Suppressor macrophage (primary cell): ENCODE measurements around the gene CMPK2.

ENCODE experiments used
- DNase-seq, 4 experiments: peaks; one replicate each; pipeline ENCODE4 v3.0.0-alpha.2; 2020 to 2022

Gene CMPK2

DNA sequence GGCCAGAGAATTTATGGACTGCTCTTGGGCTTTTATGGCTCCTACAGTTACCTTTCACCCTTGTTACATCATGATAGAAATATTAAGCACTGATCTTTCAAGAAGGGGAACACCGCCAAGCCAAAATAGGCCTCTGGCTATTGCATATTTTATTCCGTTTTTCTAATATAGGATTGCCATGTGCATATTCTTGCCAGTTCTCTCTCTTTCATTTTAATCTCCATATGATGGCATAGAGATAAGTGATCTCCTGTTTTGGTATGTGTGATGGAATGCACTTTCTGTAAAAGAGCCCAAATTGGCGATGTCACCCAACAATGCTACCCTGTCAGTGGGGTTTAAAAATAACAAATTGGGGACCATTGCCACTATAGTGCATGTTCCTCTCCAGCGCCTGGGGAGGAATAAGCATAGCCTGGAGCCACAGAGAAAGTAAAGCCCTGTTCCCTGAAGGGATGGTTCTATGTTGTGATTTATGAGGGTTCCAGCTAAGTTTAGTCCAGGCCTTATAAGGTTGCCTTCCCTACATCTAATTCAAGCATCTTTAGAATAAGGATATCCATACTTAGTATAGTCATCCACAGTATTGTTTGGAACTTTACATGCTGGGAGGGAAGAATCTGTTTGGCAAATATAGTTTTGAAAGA lies 26.9 kb downstream of the CMPK2 start:
- no peak for DNase-seq

DNA sequence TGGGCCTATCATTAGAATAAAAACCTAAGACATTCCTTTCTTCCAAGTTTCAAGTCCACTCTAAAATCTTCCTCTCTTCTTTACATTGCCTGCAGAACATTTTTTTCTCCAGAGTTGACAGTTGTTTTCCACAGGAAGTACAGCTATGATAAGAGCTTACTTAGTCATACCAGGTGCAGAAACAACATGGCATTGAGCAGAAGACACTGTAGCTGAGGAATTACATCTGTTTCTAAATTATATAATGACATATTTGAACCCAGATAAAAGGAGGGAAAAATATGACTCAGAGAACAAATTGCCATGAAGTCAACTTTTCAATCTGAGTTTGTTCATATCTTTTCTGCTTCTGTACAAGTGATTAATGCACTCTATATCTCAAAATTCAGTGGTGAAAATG lies 30.2 kb downstream of the CMPK2 start:
- no peak for DNase-seq

DNA sequence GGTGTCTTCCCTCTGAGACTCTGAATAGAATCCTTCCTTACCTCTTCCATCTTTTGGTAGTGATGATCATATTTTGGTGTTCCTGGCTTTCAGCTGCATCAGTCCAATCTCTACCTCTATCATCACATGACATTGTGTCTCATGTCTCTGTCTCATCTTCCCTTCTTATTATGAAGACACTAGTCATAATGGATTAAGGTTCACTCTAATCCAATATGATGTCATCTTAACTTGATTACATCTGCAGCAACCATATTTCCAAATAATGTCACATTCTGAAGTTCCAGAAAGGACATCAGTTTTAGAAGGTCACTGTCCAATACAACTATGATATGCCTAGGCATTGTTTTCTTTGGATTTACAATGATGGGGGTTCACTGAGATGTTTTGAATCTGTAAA lies 31.5 kb downstream of the CMPK2 start:
- no peak for DNase-seq

DNA sequence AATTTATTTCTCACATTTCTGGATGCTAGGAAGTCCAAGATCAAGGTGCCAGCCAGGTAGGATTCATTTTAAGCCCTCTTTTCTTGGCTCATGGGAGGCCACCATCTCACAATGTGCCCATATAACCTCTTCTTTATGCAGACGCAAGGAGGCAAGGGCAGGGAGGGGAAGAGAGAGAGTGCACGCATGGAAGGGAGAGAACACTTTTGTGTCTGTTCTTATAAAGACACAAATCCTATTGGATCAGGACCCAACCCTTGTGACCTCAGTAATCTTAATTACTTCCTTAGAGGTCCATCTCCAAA lies 32.5 kb downstream of the CMPK2 start:
- DNase-seq: no peak

DNA sequence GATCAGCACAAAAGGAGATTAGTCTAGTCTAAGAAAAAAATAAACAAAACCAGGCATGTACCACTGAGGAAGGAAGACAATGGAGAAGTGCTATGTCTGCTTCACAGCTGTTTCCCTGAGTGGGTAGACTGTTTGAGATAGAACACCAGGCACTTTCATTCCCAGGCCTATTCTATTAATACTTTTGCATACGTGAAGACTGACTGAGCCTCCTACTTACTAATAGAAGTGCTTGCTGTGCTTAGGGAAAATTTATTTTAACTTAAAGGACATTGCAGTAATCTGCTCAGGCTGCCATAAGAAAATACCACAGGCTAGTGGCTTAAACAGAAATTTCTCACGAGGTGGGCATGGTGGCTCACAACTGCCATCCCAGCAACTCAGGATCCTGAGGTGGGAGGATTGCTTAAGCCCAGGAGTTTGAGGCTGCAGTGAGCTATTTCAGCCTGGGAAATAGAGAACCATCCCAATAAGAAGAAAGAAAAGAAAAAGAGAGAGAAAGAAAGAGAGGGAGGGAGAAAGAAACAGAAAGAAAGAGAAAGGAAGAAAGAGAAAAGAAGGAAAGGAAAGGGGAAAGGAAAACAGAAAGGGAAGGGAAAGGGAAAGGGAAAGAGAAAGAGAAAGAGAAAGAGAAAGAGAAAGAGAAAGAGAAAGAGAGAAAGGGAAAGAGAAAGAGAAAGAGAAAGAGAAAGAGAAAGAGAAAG lies 33.0 kb downstream of the CMPK2 start:
- DNase-seq: peak in 2 of 4 experiments; percentile 7 to 45

DNA sequence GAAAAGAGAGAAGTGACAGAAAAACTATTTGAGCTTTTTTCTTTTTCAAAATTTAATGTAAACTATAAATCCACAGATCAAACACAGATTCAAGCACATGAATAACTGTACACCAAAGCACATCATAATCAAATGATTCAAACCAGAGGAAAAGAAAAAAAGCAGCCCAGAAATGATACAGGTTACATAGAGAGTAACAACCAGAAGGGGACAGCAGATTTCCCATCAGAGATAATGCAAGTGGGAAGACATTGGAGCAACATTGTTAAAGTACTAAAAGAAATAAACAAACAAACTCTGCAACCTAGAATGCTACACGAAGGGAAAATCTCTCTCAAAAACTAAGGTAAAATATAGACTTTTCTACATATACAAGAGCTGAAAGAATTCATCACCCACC lies 34.5 kb downstream of the CMPK2 start:
- DNase-seq: no peak

DNA sequence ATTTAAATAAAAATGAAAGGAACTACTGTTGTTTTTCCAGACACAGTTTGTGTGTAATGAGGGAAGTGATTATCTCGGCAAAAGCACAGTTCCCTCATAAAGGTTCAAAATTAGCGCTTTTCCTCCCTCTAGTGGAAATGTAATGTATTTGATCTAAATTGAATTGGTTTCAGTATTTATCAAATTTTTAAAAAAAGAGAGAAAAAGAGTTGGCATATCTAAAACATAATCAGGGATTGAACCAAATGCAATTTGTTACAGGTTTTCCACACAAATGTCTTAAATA lies 37.5 kb downstream of the CMPK2 start:
- DNase-seq: peak; percentile 40 to 84 (median 66)

DNA sequence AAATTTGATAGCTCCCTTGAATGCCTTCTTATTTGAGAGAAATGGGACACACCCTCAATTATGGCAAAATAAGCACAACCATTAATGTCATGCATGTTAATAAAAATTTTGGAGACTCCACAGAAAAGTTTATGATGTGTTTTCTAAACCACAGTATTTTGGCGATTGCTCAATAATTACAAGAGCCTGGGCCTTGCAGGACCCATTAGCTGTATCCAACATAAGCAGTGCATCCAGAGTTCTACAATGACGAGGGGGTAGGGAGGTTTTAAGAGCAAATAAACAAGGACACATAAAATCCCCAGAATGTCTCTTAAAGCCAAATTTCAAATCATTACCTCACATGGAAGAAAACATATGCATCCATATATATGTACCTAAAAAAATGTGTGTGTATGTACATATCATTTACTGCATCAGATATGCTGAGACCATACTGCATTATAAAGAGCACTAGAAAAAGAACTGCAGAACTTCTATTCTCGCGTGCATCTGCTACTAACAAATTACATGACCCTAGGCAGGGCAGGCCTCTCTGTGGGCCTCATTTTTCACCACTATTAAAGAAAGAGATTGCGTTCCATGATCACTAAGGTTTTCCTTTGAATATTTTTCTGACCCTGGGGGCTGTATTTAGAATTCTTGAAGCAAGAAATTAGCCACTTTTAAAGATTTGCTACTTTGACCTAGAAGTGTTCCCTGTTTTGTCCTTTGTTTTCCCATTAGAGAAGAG lies 38.0 kb downstream of the CMPK2 start:
- no peak for DNase-seq

DNA sequence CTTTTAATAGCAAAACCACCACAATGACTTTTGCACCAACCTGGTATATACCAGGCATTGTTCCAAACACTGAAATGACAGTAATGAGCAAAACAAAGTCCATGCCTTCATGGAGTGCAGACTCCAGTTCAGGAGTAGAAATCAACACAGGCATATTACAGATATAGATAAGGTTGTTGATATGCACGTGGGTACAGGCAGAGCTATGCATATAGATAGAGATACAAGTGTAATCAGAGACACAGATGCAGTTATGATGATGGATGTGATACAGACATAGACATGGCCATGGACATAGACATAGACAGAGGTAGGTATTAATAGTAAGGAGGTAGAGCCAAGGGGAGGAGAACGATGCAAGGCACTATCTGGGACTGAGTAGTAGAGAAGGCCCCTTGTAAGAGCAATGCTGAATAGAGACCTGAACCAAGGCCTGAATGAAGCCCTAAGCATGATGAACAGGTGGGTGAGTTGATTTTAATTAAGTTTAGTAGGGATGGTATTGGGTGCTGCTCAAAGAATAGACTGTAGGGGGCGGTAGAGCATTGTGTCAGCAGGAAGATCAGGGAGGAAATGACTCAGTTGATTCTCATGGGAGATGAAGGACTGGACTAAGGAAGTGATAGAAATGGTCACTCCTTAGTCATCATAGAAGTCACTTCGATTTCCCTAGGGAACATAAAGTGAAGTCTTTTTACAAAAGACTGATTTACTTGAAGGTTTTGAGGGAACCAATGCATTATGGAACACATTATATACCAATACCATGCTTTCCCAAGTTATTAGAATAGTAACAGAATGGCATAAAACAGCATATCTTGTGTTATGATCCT lies 39.4 kb downstream of the CMPK2 start:
- DNase-seq: peak; percentile 77 to 91 (median 82)

DNA sequence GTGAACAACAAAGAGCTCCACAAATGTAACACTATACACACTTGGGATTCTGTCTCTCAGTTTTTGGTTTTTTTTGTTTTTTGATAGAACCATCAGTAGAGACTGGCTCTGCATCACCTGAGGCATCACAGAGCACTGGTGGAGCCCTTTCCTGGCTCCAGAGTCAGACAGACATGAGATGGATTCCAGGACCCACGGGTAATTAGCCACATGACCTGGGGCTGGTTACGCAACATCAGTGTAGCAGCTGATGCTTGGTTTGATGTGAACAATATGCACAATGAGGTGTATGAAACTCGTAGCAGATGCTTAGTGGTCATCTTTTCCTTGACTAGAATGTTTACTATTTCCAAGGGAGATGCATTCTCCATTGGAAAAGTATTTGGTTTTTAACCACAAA lies 40.7 kb downstream of the CMPK2 start:
- DNase-seq: peak in 2 of 4 experiments; percentile 15 to 20

DNA sequence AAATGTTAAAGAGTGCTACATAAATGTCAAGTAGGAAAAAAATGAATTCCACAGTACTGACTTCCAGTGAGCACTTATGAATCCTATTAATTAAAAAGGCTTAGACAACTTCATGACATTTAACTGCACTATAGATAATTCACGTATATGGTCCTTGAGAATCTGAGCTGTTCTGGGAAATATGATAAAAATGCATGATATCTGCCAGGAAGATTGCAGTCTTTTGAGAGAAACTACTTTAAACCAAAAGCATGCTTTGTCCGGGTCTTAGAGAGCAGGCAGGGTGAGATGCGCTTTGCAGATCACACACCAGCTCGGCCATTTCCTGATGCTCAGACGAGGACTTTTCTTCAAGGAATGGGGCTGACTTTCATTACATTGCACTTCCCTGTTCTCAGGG lies 42.6 kb downstream of the CMPK2 start:
- no peak for DNase-seq

DNA sequence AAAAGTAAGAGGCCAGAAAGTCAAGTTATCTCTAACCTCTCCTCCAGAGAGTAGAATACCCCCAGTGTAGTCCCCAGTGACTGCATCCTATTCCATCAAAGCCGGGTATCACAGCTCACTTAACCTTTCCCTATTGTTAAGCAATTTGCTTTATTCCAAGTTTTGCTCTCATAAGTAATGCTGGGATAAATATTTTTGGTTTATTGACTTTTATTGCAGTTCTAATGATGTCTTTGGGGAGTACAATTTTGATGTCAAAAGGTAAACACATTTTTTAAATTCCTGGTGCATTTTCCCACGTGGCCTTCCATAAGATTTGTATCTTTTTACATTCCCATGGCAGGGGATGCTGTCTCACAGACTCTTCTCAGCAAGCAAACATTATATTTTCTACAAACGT lies 43.3 kb downstream of the CMPK2 start:
- DNase-seq: no peak

DNA sequence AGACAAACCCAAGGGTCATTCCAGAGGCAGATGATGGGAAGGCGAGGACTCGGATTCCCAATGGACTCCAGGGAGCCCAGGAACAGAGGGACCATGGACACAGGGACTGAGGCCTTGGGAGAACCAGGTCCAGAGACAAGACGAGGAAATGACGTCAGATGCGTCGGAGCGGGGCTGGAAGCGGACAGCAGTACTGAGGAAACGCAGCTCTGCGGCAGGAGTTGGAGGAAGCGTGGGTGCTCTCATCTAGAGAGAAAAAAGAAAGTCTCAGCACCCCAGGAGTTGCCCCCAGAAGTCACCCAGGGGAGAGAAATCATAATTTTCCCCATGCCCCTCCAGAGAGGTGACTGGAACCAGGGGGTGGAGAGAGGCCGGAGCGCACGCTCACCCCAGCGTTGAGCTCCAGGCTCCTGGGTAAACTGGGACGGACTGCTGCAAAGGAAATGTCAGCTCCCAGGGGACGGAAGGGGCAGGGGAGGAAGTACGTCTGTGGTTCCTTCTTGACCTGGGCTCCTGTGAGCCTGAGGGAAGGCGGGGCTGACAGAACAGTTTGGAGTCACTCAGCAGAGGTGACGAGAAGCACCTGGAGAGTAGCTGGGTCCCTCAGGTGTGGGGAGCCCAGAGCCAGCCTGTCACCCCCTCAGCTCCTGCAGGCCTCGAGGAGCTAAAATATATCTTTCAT lies 44.7 kb downstream of the CMPK2 start:
- DNase-seq: no peak

DNA sequence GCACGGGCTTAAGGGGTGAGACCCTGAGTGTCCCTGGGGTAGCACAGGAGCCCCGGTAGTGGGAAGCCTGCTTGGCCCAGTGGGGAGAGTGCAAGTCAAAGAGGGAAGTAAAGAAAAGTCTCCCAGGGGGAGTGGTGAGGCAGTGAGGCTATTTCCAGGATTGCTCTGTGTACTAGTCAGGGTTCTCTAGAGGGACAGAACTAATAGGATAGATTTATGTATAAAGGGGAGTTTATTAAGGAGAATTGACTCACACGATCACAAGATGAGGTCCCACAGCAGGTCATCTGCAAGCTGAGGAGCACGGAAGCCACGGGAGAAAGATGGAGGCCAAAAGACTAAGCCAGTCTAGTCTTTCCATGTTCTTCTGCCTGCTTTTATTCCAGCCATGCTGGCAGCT lies 45.5 kb downstream of the CMPK2 start:
- DNase-seq: peak in 1 of 4 experiments; percentile 9

DNA sequence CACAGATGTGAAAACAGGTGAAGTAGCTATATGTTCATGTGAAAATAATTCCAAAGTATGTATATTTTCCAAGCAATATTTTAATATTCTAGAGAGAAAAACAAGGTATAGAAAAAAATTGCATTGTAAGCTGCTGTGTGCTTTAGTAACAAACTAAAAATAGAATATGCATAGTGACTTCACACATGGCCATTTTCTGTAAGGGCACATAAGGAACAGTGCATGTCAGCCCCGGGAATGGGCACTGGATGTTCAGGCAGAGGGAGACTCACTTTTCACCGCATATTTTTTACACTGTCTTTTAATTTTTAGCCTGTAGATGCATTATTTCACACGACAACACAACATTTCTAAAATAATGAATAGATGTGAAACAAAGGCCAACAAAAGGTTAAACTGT lies 46.0 kb downstream of the CMPK2 start:
- no peak for DNase-seq

DNA sequence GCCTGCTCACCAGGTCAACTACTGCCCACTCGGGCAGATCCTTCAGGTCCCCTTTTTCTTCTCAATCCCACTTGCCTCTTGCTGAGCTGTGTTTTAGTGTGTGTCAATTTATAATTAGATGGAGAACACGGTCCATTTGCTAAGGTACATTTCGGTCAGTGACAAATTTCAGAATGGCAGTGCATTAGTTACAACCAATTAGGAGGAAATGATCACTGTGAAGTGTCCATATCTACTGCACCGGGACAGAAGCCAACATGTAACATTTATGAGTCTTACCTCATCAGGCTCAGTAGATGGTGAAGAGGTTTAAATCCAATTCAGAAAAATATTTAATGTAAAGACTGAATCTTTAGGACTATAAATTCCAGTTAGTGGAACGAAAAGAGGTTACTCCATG lies 47.7 kb downstream of the CMPK2 start:
- DNase-seq: no peak

DNA sequence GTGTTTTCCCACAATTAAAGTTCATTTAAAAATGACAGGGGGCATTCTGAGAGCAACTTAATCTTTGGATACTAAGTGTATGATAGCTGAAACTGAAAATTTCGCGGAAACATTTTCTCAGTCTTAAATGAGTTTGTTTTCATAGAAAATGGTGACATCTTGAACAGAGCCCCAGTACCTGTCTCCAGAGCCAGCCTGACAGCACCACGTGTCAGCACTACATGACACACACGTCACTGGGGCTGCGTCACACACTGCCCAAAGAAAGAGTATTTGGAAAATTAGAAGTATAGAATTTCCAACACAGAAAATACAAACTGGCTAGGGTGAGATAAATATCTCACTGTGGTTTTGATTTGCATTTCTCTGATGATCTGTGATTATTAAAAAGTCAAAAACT lies 50.8 kb downstream of the CMPK2 start:
- no peak for DNase-seq

DNA sequence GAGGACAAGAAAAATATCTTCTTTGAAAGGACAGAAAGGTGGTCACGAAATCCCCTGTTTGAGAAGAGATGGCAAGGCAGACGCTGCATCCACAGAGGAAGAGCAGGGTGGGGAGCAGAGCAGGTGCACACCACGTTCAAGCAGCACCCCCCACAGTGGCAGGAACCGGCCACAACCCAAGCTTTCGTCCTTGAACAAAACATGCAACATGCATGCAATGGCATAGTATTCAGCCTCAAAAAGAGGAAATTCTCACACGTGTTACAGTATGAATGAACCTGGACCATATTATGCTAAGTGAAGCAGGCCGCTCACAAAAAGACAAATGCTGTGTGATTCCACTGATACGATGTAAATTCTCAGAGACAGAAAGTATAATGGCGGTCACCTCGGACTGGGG lies 51.4 kb downstream of the CMPK2 start:
- DNase-seq: no peak

DNA sequence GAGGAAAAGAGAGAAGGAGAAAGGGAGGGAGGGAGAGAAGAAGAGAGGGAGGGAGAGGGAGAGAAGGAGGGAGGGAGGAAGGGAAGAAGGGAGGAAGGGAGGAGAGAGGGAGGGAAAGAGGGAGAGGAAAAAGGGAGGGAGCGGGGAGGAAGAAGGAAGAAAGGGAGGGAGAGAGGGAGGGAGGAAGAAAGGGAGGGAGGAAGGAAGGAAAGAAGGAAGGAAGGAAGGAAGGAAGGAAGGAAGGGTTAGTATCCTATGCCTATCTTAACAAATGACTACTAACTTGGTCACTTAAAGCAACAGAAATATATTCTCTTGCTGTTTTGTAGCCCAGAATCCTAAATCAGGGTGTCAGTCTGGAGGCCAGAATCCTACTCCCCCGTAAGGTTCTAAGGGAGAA lies 52.1 kb downstream of the CMPK2 start:
- DNase-seq: no peak

DNA sequence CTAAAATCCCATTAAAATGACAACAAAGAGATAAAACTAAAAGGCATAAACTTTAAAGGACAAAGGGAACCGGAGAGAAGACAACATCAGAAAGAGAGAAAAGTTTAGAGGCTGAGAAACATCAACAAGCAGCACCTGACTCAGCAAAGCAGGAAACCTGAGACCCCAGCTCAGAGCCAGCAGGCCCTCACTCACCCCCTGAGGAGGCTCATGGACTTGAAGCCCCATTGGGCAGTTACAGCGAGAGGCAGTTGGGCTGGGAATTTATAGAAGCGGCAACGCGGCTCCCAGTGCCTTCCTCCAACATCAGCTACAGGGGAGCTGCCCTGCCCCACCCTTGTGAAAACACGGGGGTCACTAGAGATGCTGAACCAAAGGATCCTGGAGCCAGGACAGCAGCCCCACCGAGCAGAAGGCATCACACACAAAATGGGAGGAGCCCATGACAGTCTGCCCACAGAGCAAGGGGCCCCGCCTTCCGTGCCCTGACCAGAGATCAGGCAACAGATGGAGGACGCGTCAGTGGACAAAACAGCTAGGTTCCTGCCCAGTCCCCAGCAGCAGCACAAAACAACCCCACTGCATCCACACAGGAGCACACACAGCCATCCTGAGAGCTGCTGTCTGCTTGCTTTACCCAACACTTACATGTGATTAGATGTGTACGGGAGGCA lies 52.7 kb downstream of the CMPK2 start:
- no peak for DNase-seq

DNA sequence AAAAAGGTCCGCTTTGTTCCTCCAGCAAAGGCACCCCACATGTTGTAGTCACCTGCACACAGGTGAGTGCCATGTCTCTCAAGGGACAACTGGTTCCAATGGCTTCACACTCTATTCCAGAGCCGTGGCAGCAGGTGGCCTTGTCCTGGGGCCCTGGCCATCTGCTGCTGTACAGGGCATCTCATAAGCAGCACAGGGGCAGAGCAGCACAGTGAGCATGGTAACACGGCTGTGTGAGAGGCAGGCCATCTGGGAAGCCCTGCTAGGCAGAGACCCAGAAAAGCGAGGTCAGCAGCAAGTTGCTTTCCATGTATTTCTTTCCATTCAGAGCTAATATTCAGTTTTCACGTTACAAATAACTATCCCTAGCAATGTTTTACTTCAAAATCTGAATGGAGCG lies 54.7 kb downstream of the CMPK2 start:
- no peak for DNase-seq

DNA sequence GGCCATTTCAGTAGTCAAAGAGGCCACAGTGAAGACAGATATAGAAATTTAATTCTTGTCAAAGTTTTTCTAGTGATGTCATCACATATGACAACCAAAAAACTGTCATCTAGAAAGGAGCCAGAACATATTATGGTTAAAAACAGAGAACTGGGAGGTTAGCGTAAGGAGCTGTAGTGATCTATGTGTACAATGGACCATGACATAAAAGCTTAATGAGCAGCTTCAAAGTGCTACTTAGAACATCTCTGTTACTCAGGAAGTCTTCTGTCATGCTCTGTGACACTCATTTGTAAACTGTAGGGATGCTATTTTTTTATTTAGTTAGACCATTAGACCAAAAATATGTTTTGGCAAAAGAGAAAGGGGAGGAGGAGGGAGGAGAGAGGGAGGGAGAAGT lies 57.3 kb downstream of the CMPK2 start:
- no peak for DNase-seq
